GM10248 (cell line): Measurements from ENCODE around the gene MTHFR.
A peak's percentile ranks its signal among the peaks of the same experiment; 100 is the strongest.

Experiments
- CTCF ChIA-PET: fragments of 300-600 bp; sonication (Branson Sonifier 250); formaldehyde crosslinking; extraction: SDS; loops from one replicate; lab custom pipeline; 2021; ENCODE audit warnings: antibody characterized with exemption; lab: Yijun Ruan, JAX
- POLR2A ChIA-PET: fragments of 350-650 bp; sonication (Branson Sonifier 250); formaldehyde crosslinking; extraction: SDS; loops from one replicate; lab custom pipeline; 2020; ENCODE audit warnings: antibody characterized with exemption; lab: Yijun Ruan, JAX
- DNase-seq: peaks from one replicate; pipeline ENCODE4 v3.0.0; 2012; ENCODE audit errors: extremely low spot score
- TF ChIP-seq, protein P1 (sequence below): IDR thresholded peaks from 2 replicates; pipeline ENCODE4 v1.5.1; 2012; ENCODE audit warnings: mild to moderate bottlenecking, low read depth; ENCODE audit errors: extremely low read depth, missing control alignments, control extremely low read depth

MTHFR gene

DNA sequence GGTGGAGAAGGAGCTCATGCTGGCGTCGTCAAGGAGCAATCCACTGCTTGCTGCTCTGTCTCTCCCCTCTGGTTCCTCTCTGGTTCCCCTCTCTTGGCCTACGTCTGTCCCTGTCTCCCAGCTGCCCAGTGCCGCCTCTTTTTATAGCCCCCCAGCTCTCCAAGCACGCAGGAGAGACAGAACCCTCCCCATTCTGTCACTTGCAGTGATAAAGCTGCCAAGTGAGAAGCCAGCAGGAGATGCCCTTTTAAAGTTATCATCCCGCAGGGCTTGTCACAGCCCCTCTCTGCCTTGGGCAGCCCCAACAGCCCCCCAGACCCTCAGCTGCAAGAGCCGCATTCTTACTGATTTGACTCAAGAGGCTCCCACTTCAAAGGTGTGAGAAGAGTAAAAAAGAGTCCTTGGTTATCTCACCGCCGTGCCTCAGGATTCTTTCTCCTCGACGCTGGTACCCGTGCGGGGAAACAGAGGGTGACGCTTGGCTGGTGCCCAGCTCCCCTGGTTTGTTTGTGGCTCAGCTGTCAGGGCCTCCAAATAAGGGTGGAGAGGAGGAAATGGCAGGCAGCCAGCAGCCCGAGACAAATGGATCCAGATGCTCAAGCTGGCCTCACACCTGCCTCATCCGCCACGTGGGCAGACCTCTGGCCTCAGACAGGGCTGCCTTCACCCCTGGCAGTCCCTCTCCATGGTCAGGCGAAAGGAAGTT, 42.1 kb upstream of the MTHFR start, which contains the start of gene NPPA:
TSS of gene NPPA (minus strand) at position 117 of the 706 bp plus-strand sequence. CDS start at position 18, 99 bp downstream.
- ChIA-PET POLR2A (no interaction called here), CTCF (interaction anchor here (1.4 to 1.6 kb wide), 3 partner anchors 11 to 119 kb away, joined by 4 to 6 read pairs (median 5); no protein-coding TSS in a partner anchor)
- no peak for DNase-seq
- TF ChIP-seq, protein P1, sequence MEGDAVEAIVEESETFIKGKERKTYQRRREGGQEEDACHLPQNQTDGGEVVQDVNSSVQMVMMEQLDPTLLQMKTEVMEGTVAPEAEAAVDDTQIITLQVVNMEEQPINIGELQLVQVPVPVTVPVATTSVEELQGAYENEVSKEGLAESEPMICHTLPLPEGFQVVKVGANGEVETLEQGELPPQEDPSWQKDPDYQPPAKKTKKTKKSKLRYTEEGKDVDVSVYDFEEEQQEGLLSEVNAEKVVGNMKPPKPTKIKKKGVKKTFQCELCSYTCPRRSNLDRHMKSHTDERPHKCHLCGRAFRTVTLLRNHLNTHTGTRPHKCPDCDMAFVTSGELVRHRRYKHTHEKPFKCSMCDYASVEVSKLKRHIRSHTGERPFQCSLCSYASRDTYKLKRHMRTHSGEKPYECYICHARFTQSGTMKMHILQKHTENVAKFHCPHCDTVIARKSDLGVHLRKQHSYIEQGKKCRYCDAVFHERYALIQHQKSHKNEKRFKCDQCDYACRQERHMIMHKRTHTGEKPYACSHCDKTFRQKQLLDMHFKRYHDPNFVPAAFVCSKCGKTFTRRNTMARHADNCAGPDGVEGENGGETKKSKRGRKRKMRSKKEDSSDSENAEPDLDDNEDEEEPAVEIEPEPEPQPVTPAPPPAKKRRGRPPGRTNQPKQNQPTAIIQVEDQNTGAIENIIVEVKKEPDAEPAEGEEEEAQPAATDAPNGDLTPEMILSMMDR: no peak

DNA sequence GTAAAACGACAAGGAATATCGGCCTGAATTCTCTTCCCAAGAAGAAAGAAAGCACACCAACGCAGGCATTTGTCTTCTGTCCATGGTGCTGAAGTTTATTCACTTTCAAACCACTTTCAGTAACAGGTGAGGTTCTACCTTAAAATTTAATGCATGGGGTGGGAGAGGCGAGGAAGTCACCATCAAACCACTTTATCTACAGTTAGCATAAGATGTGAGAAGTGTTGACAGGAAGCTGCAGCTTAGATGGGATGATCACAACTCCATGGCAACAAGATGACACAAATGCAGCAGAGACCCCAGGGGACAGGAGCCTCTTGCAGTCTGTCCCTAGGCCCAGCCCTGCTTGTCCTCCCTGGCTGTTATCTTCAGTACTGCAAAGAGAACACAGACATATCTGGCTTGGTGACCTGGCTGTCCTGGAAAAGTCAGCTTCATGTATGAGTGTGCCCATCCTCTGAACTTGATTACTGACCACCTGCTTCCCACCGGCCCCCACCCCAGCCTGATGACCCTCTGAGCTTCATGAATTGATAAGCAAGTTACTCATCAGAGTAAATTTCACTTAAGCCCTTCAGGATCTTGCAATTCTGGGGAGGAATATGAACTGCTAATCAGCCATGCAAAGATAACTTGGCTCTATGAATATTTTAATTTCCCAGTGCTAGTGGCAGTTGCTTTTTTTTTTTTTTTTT, 40.0 kb upstream of the MTHFR start:
- no peak for DNase-seq
- TF ChIP-seq, protein P1: no peak
- CTCF ChIA-PET: interaction anchor here (1.4 kb wide), 1 partner anchor 9 kb away, joined by 4 read pairs; no protein-coding TSS in a partner anchor
- POLR2A ChIA-PET: no interaction called here

GRCh38 chr1:11842154-11843041, 36.6 kb upstream of the MTHFR start:
- peak; percentile 45 for DNase-seq
- CTCF ChIA-PET: interaction anchor here (0.8 to 2.6 kb wide), 4 partner anchors 18 to 189 kb away, joined by 3 to 5 read pairs (median 4); no protein-coding TSS in a partner anchor
- POLR2A ChIA-PET: no interaction called here
- TF ChIP-seq, protein P1: no peak

DNA sequence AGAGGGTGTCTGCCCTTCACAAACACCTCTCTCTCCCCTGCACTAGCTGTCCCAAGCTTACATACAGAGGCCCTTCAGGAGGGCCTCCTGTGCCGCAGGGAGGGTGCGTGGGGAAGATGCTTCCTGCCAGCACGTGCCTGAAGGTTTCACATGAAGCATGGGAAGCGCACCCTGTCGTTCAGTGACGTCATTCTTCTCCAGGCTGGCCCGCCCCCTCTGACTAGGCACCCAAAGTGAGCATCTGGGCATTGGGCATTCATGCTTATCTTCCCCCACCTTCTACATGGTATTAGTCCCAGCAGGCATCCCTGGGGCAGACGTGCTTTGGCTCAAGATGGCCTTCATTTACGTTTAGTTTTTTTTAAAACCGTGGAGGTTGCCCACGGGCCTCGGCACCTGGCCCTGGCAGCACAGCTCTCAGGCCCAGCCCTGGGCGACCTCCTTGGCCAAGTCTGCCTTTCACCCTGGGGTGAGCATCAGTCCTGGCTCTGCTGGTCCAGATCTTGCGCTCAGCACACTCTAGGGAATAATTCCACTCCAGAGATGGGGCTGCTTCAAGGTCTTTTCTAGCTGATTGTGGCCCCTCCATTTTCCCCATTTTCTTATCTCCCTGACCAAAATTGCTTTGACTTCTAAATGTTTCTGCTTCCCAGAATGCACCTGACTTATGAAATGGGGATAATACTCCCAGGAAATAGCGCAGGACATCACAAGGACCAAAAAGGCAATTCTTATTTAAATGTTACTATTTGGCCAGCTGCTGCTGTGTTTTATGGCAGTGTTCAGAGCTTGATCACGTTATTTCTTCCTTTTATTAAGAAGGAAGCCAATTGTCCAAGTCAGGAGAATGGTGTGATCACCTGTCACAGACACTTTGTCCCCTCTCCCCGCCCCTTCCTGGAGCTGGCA, 35.7 kb upstream of the MTHFR start:
- CTCF ChIA-PET: interaction anchor here (0.8 to 5.3 kb wide), 7 partner anchors 12 to 189 kb away, joined by 3 to 49 read pairs (median 5); no protein-coding TSS in a partner anchor
- no peak for DNase-seq
- TF ChIP-seq, protein P1: no peak
- POLR2A ChIA-PET: no interaction called here

- TF ChIP-seq, protein P1: no peak
- CTCF ChIA-PET: interaction anchor here (1.0 to 5.3 kb wide), 6 partner anchors 13 to 192 kb away, joined by 3 to 49 read pairs (median 6); no protein-coding TSS in a partner anchor
- POLR2A ChIA-PET: interaction anchor here (0.6 to 2.5 kb wide), 2 partner anchors 68 to 179 kb away, joined by 3 to 9 read pairs; partner anchors contain the start of gene MIIP
- DNase-seq: no peak
These were observed 34.3 kb upstream of the MTHFR start for GRCh38 chr1:11839727-11840705.
